ENCODE results near the gene ZNF678. TPM values are rescaled to one million over a fixed set of nuclear protein-coding genes. Genes with fewer than 3 reads are reported as not detected.

Gene ZNF678
- total and polyA plus RNA-seq, 4 donors, result 9.5 to 55.2 (median 22.6) TPM

DNA sequence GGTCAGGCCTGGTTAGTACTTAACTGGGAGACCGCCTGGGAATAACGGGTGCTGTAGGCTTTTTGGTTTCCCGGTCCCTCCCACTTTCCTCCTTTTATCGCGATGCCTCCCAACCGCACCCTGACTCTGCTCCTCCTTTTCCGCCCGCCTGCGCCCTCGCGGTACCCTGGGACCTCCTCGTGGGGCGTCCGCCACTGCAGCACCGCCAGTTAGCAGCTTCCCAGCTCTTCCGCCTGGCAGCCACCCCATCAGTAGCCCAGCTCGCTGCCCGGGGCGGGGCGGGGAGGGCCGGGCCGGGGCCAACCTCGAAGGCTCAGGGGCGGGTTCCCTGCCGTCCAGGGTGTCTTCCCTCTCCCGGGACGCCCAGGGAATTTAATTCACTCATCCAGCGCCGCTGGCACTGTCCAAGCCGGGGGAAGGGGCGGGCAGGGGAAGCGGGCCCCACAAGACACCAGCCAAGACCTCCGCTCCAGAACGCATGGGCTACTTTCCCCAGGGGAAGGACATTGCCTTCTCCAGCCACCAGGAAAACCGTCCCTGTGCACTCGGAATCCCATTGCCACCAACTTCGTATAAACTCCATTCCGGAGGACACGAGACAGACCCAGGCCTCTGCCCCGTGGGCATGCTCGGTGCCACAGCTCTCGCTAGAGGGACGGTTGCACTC is 2.0 kb upstream of the ZNF678 start:
- DNase-seq (ENCODE audit: low read depth in 4 of 6, low spot score in 6 of 6), result peak in 1 of 6 donors; percentile 11
- Histone ChIP-seq H3K27ac (ENCODE audit: low read depth, low read length) (no peak overlapping the region), H3K4me1 (ENCODE audit: control insufficient read depth, insufficient read depth, low read length) (peaks cover 20% of the 10 kb centered on the region), H3K9me3 (ENCODE audit: control insufficient read depth, insufficient read depth, low read length) (no peaks in the 10 kb centered on the region), H3K27me3 (ENCODE audit: control insufficient read depth, insufficient read depth, low read length) (peaks cover 38% of the 10 kb centered on the region), H3K36me3 (ENCODE audit: control insufficient read depth, insufficient read depth, low read length) (peaks cover 7% of the 10 kb centered on the region), H3K4me3 (ENCODE audit: low read depth, low read length) (peak overlapping the region; percentile 26)
- 45% methylated on average over 43 of the region's 43 CpGs for WGBS (ENCODE audit: insufficient coverage)

- H3K27ac ChIP-seq (ENCODE audit: low read depth, low read length), result no peak overlapping the region
- H3K9me3 ChIP-seq (ENCODE audit: control insufficient read depth, insufficient read depth, low read length), result no peaks in the 10 kb centered on the region
- no peak overlapping the region for H3K4me3 ChIP-seq (ENCODE audit: low read depth, low read length)
- H3K4me1 ChIP-seq (ENCODE audit: control insufficient read depth, insufficient read depth, low read length), result peaks cover 20% of the 10 kb centered on the region
- no peak for DNase-seq (ENCODE audit: low read depth in 4 of 6, low spot score in 6 of 6)
- H3K36me3 ChIP-seq (ENCODE audit: control insufficient read depth, insufficient read depth, low read length), result peaks cover 7% of the 10 kb centered on the region
- WGBS (ENCODE audit: insufficient coverage), result 92% methylated on average over 4 of the region's 6 CpGs
- H3K27me3 ChIP-seq (ENCODE audit: control insufficient read depth, insufficient read depth, low read length), result peaks cover 38% of the 10 kb centered on the region
Observed at GRCh38 chr1:227562037-227562436, 1.3 kb upstream of the ZNF678 start.

GRCh38 chr1:227562933-227563323 is 428 bp upstream of the ZNF678 start:
- peaks cover 7% of the 10 kb centered on the region for H3K36me3 ChIP-seq (ENCODE audit: control insufficient read depth, insufficient read depth, low read length)
- H3K9me3 ChIP-seq (ENCODE audit: control insufficient read depth, insufficient read depth, low read length), result no peaks in the 10 kb centered on the region
- H3K27ac ChIP-seq (ENCODE audit: low read depth, low read length), result no peak overlapping the region
- peaks cover 20% of the 10 kb centered on the region for H3K4me1 ChIP-seq (ENCODE audit: control insufficient read depth, insufficient read depth, low read length)
- peak overlapping the region; percentile 78 for H3K4me3 ChIP-seq (ENCODE audit: low read depth, low read length)
- WGBS (ENCODE audit: insufficient coverage), result 90% methylated on average over 2 of the region's 10 CpGs
- DNase-seq (ENCODE audit: low read depth in 4 of 6, low spot score in 6 of 6), result no peak
- H3K27me3 ChIP-seq (ENCODE audit: control insufficient read depth, insufficient read depth, low read length), result peaks cover 36% of the 10 kb centered on the region

DNA sequence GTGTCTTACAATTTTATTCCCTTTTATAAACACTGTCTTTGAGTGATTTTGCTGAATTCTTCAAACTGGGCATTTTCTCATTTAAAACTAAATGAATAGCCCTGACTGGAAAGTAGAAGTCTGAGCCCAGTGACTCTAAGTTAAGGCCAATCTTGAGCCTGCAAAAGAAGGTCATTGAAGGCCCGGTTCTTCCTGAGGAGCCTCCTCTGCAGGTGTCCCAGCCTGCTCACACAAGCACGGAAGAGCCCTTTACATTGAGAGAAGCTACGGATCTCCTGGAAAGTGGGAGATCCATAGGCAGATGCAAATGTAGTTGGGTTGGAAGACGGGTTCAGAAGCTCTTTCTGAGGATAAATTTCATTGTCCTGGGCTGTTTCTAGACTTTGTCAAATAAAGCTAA is 3.9 kb downstream of the ZNF678 start:
- Histone ChIP-seq H3K9me3 (ENCODE audit: control insufficient read depth, insufficient read depth, low read length) (no peaks in the 10 kb centered on the region), H3K4me3 (ENCODE audit: low read depth, low read length) (no peak overlapping the region), H3K36me3 (ENCODE audit: control insufficient read depth, insufficient read depth, low read length) (peaks cover 3% of the 10 kb centered on the region), H3K27me3 (ENCODE audit: control insufficient read depth, insufficient read depth, low read length) (no peaks in the 10 kb centered on the region), H3K4me1 (ENCODE audit: control insufficient read depth, insufficient read depth, low read length) (peaks cover 12% of the 10 kb centered on the region), H3K27ac (ENCODE audit: low read depth, low read length) (no peak overlapping the region)
- 28% methylated on average over 3 of the region's 4 CpGs for WGBS (ENCODE audit: insufficient coverage)
- no peak for DNase-seq (ENCODE audit: low read depth in 4 of 6, low spot score in 6 of 6)

GRCh38 chr1:227568593-227568992 is 5.2 kb downstream of the ZNF678 start:
- Histone ChIP-seq H3K27ac (ENCODE audit: low read depth, low read length) (no peak overlapping the region), H3K4me3 (ENCODE audit: low read depth, low read length) (no peak overlapping the region), H3K9me3 (ENCODE audit: control insufficient read depth, insufficient read depth, low read length) (no peaks in the 10 kb centered on the region), H3K27me3 (ENCODE audit: control insufficient read depth, insufficient read depth, low read length) (no peaks in the 10 kb centered on the region), H3K36me3 (ENCODE audit: control insufficient read depth, insufficient read depth, low read length) (peaks cover 3% of the 10 kb centered on the region), H3K4me1 (ENCODE audit: control insufficient read depth, insufficient read depth, low read length) (peaks cover 7% of the 10 kb centered on the region)
- WGBS (ENCODE audit: insufficient coverage), result 59% methylated on average over 3 of the region's 3 CpGs
- no peak for DNase-seq (ENCODE audit: low read depth in 4 of 6, low spot score in 6 of 6)

DNA sequence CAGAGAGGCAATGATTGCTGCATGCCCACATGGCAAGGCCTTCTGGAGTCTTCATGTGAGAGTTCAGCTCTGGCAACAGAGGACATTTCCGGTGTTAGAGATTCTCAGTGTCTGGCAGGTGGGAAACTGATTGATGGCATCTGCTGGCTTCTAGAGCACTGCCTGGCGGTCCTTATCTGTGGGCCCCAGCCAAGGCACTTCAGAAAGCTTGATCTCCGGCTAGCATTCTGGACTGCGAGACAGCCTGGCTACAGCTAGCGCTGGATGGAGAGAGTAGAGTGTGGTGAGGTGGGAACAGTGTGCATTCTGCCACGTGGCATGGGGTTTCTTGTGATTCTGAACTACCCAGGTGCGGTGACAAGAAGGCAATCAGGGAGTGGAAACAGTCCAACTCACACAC is 9.4 kb downstream of the ZNF678 start:
- H3K4me1 ChIP-seq (ENCODE audit: control insufficient read depth, insufficient read depth, low read length), result no peaks in the 10 kb centered on the region
- no peak for DNase-seq (ENCODE audit: low read depth in 4 of 6, low spot score in 6 of 6)
- peaks cover 4% of the 10 kb centered on the region for H3K9me3 ChIP-seq (ENCODE audit: control insufficient read depth, insufficient read depth, low read length)

GRCh38 chr1:227574926-227575325 is 11.6 kb downstream of the ZNF678 start:
- Histone ChIP-seq H3K27me3 (ENCODE audit: control insufficient read depth, insufficient read depth, low read length) (no peaks in the 10 kb centered on the region), H3K9me3 (ENCODE audit: control insufficient read depth, insufficient read depth, low read length) (peaks cover 8% of the 10 kb centered on the region)
- WGBS (ENCODE audit: insufficient coverage), result no CpG with 5 or more reads among the region's 1 CpG

More for the DNA sequence above, 9.4 kb downstream of the ZNF678 start:
- Histone ChIP-seq H3K36me3 (ENCODE audit: control insufficient read depth, insufficient read depth, low read length) (no peaks in the 10 kb centered on the region), H3K27ac (ENCODE audit: low read depth, low read length) (no peak overlapping the region), H3K27me3 (ENCODE audit: control insufficient read depth, insufficient read depth, low read length) (no peaks in the 10 kb centered on the region), H3K4me3 (ENCODE audit: low read depth, low read length) (no peak overlapping the region)
- WGBS (ENCODE audit: insufficient coverage), result 92% methylated on average over 6 of the region's 7 CpGs

DNA sequence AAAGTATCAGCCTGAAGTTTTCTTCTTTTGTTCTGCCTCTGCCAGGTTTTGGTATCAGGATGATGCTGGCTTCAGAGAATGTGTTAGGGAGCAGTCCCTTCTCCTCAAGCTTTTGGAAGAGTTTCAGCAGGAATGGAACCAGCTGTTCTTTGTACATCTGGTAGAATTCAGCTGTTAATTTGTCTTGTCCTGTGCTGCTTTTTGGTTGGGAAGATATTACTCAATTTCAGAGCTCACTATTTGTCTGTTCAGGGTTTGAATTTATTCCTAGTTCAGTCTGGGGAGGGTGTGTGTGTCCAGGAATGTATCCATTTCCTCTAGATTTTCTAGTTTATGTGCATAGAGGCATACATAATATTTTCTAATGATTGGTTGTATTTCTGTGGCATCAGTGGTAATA is 12.8 kb downstream of the ZNF678 start:
- Histone ChIP-seq H3K4me3 (ENCODE audit: low read depth, low read length) (no peak overlapping the region), H3K4me1 (ENCODE audit: control insufficient read depth, insufficient read depth, low read length) (no peaks in the 10 kb centered on the region), H3K27ac (ENCODE audit: low read depth, low read length) (no peak overlapping the region), H3K27me3 (ENCODE audit: control insufficient read depth, insufficient read depth, low read length) (no peaks in the 10 kb centered on the region), H3K36me3 (ENCODE audit: control insufficient read depth, insufficient read depth, low read length) (peaks cover 4% of the 10 kb centered on the region), H3K9me3 (ENCODE audit: control insufficient read depth, insufficient read depth, low read length) (peaks cover 8% of the 10 kb centered on the region)
- no peak for DNase-seq (ENCODE audit: low read depth in 4 of 6, low spot score in 6 of 6)

More at GRCh38 chr1:227574926-227575325, 11.6 kb downstream of the ZNF678 start:
- H3K36me3 ChIP-seq (ENCODE audit: control insufficient read depth, insufficient read depth, low read length), result peaks cover 4% of the 10 kb centered on the region
- no peaks in the 10 kb centered on the region for H3K4me1 ChIP-seq (ENCODE audit: control insufficient read depth, insufficient read depth, low read length)
- no peak overlapping the region for H3K4me3 ChIP-seq (ENCODE audit: low read depth, low read length)
- H3K27ac ChIP-seq (ENCODE audit: low read depth, low read length), result no peak overlapping the region
- no peak for DNase-seq (ENCODE audit: low read depth in 4 of 6, low spot score in 6 of 6)

GRCh38 chr1:227577500-227577899 is 14.1 kb downstream of the ZNF678 start:
- peaks cover 8% of the 10 kb centered on the region for H3K9me3 ChIP-seq (ENCODE audit: control insufficient read depth, insufficient read depth, low read length)
- no peaks in the 10 kb centered on the region for H3K27me3 ChIP-seq (ENCODE audit: control insufficient read depth, insufficient read depth, low read length)
- no peak overlapping the region for H3K27ac ChIP-seq (ENCODE audit: low read depth, low read length)
- H3K36me3 ChIP-seq (ENCODE audit: control insufficient read depth, insufficient read depth, low read length), result peaks cover 4% of the 10 kb centered on the region
- no peaks in the 10 kb centered on the region for H3K4me1 ChIP-seq (ENCODE audit: control insufficient read depth, insufficient read depth, low read length)
- no peak overlapping the region for H3K4me3 ChIP-seq (ENCODE audit: low read depth, low read length)
- DNase-seq (ENCODE audit: low read depth in 4 of 6, low spot score in 6 of 6), result no peak

DNA sequence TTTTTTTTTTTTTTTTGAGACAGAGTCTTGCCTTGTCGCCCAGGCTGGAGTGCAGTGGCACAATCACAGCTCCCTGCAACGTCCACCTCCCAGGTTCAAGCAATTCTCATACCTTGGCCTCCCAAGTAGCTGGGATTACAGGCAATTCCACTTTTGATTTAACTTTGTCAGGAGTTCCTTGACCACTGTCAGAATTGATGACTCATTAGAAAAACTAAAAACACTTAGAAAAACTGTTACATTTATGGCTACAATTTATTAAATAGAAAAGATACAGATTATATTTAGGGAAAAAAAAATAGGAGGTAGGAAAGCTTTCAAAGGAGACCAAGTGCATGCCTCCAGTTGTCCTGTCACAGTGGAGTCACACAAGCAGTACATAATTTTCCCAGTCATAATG is 20.0 kb downstream of the ZNF678 start:
- no peak for DNase-seq (ENCODE audit: low read depth in 4 of 6, low spot score in 6 of 6)
- Histone ChIP-seq H3K4me1 (ENCODE audit: control insufficient read depth, insufficient read depth, low read length) (no peaks in the 10 kb centered on the region), H3K4me3 (ENCODE audit: low read depth, low read length) (no peak overlapping the region), H3K27ac (ENCODE audit: low read depth, low read length) (no peak overlapping the region), H3K9me3 (ENCODE audit: control insufficient read depth, insufficient read depth, low read length) (peaks cover 5% of the 10 kb centered on the region), H3K36me3 (ENCODE audit: control insufficient read depth, insufficient read depth, low read length) (peaks cover 4% of the 10 kb centered on the region), H3K27me3 (ENCODE audit: control insufficient read depth, insufficient read depth, low read length) (no peaks in the 10 kb centered on the region)
- no CpG with 5 or more reads among the region's 2 CpGs for WGBS (ENCODE audit: insufficient coverage)
